Measurements from ENCODE around the gene TAF12. TPM values are rescaled to one million over a fixed set of nuclear protein-coding genes. Genes with fewer than 3 reads are reported as not detected.
"Not testable (repeated sequence)": the region's sequence is repeated elsewhere in the genome, so short reads cannot be mapped to it uniquely, and the experiment has no call there.

The TAF12 gene
- total RNA-seq, 2 donors from 2014 or later, result 14.7 to 15.2 TPM

GRCh38 chr1:28648474-28649198, 5.8 kb upstream of the TAF12 start, which contains the start of gene RNU11:
RNU11 (plus strand) TSS chr1:28648600.
- ATAC-seq (peak; percentile 76), DNase-seq (peak; percentile 88 to 90)
- intact Hi-C loops (cut with DNase I, micrococcal nuclease), result no loop called here

GRCh38 chr1:28648008-28648473, 5.2 kb upstream of the TAF12 start:
- intact Hi-C loops (cut with DNase I, micrococcal nuclease), result no loop called here
- ATAC-seq, result peak; percentile 87
- DNase-seq, result peak; percentile 90 to 95

GRCh38 chr1:28646040-28646439, 3.2 kb upstream of the TAF12 start:
- DNase-seq (no peak), ATAC-seq (no peak)
- intact Hi-C loops (cut with DNase I, micrococcal nuclease), result no loop called here

- intact Hi-C loops (cut with DNase I, micrococcal nuclease), result not testable (repeated sequence)
Measured at GRCh38 chr1:28645406-28645805, 2.5 kb upstream of the TAF12 start.

GRCh38 chr1:28644494-28644893, 1.6 kb upstream of the TAF12 start:
- ATAC-seq, result no peak
- DNase-seq, result no peak
- intact Hi-C loops (cut with DNase I, micrococcal nuclease), result loop anchor here in 1 of 2 donors (5.0 kb wide), 1 partner anchor 93 kb away; the partner anchor contains the start of gene YTHDF2

More at GRCh38 chr1:28645406-28645805, 2.5 kb upstream of the TAF12 start:
- DNase-seq, ATAC-seq: not testable (repeated sequence)

- DNase-seq (no peak), ATAC-seq (peak; percentile 35)
- intact Hi-C loops (cut with DNase I, micrococcal nuclease), result loop anchor here in 1 of 2 donors (5.0 kb wide), 1 partner anchor 95 kb away; the partner anchor contains the start of gene YTHDF2
Measured at GRCh38 chr1:28642056-28642846, 616 bp downstream of the TAF12 start.

- ATAC-seq (no peak), DNase-seq (no peak)
- intact Hi-C loops (cut with DNase I, micrococcal nuclease), result loop anchor here in 1 of 2 donors (5.0 kb wide), 1 partner anchor 97 kb away; the partner anchor contains the start of gene YTHDF2
Measured at GRCh38 chr1:28640766-28641165, 2.1 kb downstream of the TAF12 start.

GRCh38 chr1:28632560-28632959, 10.3 kb downstream of the TAF12 start:
- no peak for DNase-seq
- ATAC-seq, result no peak
- intact Hi-C loops (cut with DNase I, micrococcal nuclease), result no loop called here

- ATAC-seq, result no peak
- intact Hi-C loops (cut with DNase I, micrococcal nuclease), result no loop called here
- DNase-seq, result no peak
Measured at GRCh38 chr1:28631713-28632112, 11.2 kb downstream of the TAF12 start.

GRCh38 chr1:28613175-28613574, 29.7 kb downstream of the TAF12 start:
- intact Hi-C loops (cut with DNase I, micrococcal nuclease), result no loop called here
- no peak for DNase-seq

GRCh38 chr1:28606771-28607170, 36.1 kb downstream of the TAF12 start:
- ATAC-seq, result no peak
- intact Hi-C loops (cut with DNase I, micrococcal nuclease), result loop anchor here in 1 of 2 donors (10.0 kb wide), 1 partner anchor 92 kb away; no protein-coding TSS in a partner anchor

More at GRCh38 chr1:28613175-28613574, 29.7 kb downstream of the TAF12 start:
- no peak for ATAC-seq

GRCh38 chr1:28604962-28605361, 37.9 kb downstream of the TAF12 start:
- DNase-seq, result no peak
- intact Hi-C loops (cut with DNase I, micrococcal nuclease), result loop anchor here in 1 of 2 donors (10.0 kb wide), 1 partner anchor 90 kb away; no protein-coding TSS in a partner anchor

More at GRCh38 chr1:28606771-28607170, 36.1 kb downstream of the TAF12 start:
- DNase-seq, result no peak

GRCh38 chr1:28604411-28604810, 38.5 kb downstream of the TAF12 start:
- DNase-seq, result no peak
- intact Hi-C loops (cut with DNase I, micrococcal nuclease), result loop anchor here in 1 of 2 donors (10.0 kb wide), 1 partner anchor 90 kb away; no protein-coding TSS in a partner anchor
- ATAC-seq, result no peak

More at GRCh38 chr1:28604962-28605361, 37.9 kb downstream of the TAF12 start:
- no peak for ATAC-seq

GRCh38 chr1:28602536-28603439, 40.1 kb downstream of the TAF12 start:
- intact Hi-C loops (cut with DNase I, micrococcal nuclease), result loop anchor here (2.0 to 10.0 kb wide), 2 partner anchors 84 to 88 kb away; no protein-coding TSS in a partner anchor
- peak; percentile 35 to 66 for DNase-seq
- ATAC-seq, result peak; percentile 76

GRCh38 chr1:28601696-28602095, 41.2 kb downstream of the TAF12 start:
- intact Hi-C loops (cut with DNase I, micrococcal nuclease), result loop anchor here (2.0 to 10.0 kb wide), 2 partner anchors 83 to 87 kb away; no protein-coding TSS in a partner anchor
- ATAC-seq, result no peak

GRCh38 chr1:28596276-28596675, 46.6 kb downstream of the TAF12 start:
- DNase-seq; intact Hi-C loops (cut with DNase I, micrococcal nuclease); ATAC-seq: not testable (repeated sequence)

More at GRCh38 chr1:28601696-28602095, 41.2 kb downstream of the TAF12 start:
- no peak for DNase-seq

GRCh38 chr1:28595412-28596191, 47.3 kb downstream of the TAF12 start:
- intact Hi-C loops (cut with DNase I, micrococcal nuclease), result no loop called here
- ATAC-seq, result no peak
- no peak for DNase-seq

Measured in left colon (tissue), 2 donors.